ENCODE results near the gene SLC13A2. TPM values are rescaled to one million over a fixed set of nuclear protein-coding genes. Genes with fewer than 3 reads are reported as not detected.

The SLC13A2 gene
- total and polyA plus RNA-seq, 12 donors: 0.03 to 1.6 (median 0.05) TPM; not detected in 9

- intact Hi-C loops (cut with DNase I): no loop called here
- Histone ChIP-seq H3K36me3 (replicated peaks in 1 of 2) (no peaks in the 10 kb centered on the region), H3K9me3 (replicated peaks in 1 of 3) (no peaks in the 10 kb centered on the region), H3K4me3 (no peak overlapping the region), H3K27me3 (no peaks in the 10 kb centered on the region), H3K4me1 (replicated peaks in 1 of 2) (no peaks in the 10 kb centered on the region), H3K27ac (no peak overlapping the region)
- DNase-seq: no peak
- TF ChIP-seq CTCF (IDR thresholded peaks at IDR 0.05) (no peak), POLR2A (IDR thresholded peaks at IDR 0.05) (no peak)
- WGBS, 4 donors: 77 to 84% (median 83%) methylated on average over 11 of the region's 11 CpGs
Observed at GRCh38 chr17:28476076-28476865, 2.8 kb downstream of the SLC13A2 start.

GRCh38 chr17:28477928-28478327 is 4.5 kb downstream of the SLC13A2 start:
- no peaks in the 10 kb centered on the region for H3K27me3 ChIP-seq
- no peak for TF ChIP-seq CTCF (IDR thresholded peaks at IDR 0.05)
- no peak for TF ChIP-seq POLR2A (IDR thresholded peaks at IDR 0.05)
- 83 to 93% (median 86%) methylated on average over 6 to 7 of the region's 7 CpGs for WGBS, 4 donors

GRCh38 chr17:28478712-28479615 is 5.5 kb downstream of the SLC13A2 start:
- no peak for DNase-seq
- Histone ChIP-seq H3K27ac (no peak overlapping the region), H3K4me1 (replicated peaks in 1 of 2) (no peaks in the 10 kb centered on the region), H3K36me3 (replicated peaks in 1 of 2) (no peaks in the 10 kb centered on the region), H3K9me3 (replicated peaks in 1 of 3) (no peaks in the 10 kb centered on the region), H3K27me3 (no peaks in the 10 kb centered on the region), H3K4me3 (no peak overlapping the region)
- WGBS, 4 donors: 64 to 77% (median 67%) methylated on average over 3 of the region's 3 CpGs
- TF ChIP-seq CTCF (IDR thresholded peaks at IDR 0.05): no peak
- no peak for TF ChIP-seq POLR2A (IDR thresholded peaks at IDR 0.05)
- intact Hi-C loops (cut with DNase I): no loop called here

More at GRCh38 chr17:28477928-28478327, 4.5 kb downstream of the SLC13A2 start:
- Histone ChIP-seq H3K4me1 (replicated peaks in 1 of 2) (no peaks in the 10 kb centered on the region), H3K9me3 (replicated peaks in 1 of 3) (no peaks in the 10 kb centered on the region), H3K27ac (no peak overlapping the region), H3K4me3 (no peak overlapping the region), H3K36me3 (replicated peaks in 1 of 2) (no peaks in the 10 kb centered on the region)
- no peak for DNase-seq
- intact Hi-C loops (cut with DNase I): no loop called here

- Histone ChIP-seq H3K27ac (no peak overlapping the region), H3K27me3 (no peaks in the 10 kb centered on the region), H3K9me3 (replicated peaks in 1 of 3) (no peaks in the 10 kb centered on the region), H3K4me3 (no peak overlapping the region), H3K4me1 (replicated peaks in 1 of 2) (no peaks in the 10 kb centered on the region), H3K36me3 (replicated peaks in 1 of 2) (no peaks in the 10 kb centered on the region)
- no peak for TF ChIP-seq CTCF (IDR thresholded peaks at IDR 0.05)
- no peak for TF ChIP-seq POLR2A (IDR thresholded peaks at IDR 0.05)
- 86 to 92% (median 90%) methylated on average over 4 to 5 of the region's 5 CpGs for WGBS, 4 donors
- intact Hi-C loops (cut with DNase I): no loop called here
- no peak for DNase-seq
Observed at GRCh38 chr17:28480278-28480677, 6.8 kb downstream of the SLC13A2 start.

Data from adrenal gland (tissue), 12 donors.